Hematopoietic multipotent progenitor cell treated with erythropoietin and hydrocortisone succinate and interleukin-3 and kit ligand, for 8 days (in vitro differentiated cells): Measurements from ENCODE around the gene HDHD2.
A peak's percentile ranks its signal among the peaks of the same experiment; 100 is the strongest.
"Not testable (repeated sequence)": the region's sequence is repeated elsewhere in the genome, so short reads cannot be mapped to it uniquely, and the experiment has no call there.

ENCODE experiments used
- DNase-seq: peaks from one replicate; pipeline ENCODE4 v3.0.0-alpha.2; 2015

Gene HDHD2, protein sequence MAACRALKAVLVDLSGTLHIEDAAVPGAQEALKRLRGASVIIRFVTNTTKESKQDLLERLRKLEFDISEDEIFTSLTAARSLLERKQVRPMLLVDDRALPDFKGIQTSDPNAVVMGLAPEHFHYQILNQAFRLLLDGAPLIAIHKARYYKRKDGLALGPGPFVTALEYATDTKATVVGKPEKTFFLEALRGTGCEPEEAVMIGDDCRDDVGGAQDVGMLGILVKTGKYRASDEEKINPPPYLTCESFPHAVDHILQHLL

DNA sequence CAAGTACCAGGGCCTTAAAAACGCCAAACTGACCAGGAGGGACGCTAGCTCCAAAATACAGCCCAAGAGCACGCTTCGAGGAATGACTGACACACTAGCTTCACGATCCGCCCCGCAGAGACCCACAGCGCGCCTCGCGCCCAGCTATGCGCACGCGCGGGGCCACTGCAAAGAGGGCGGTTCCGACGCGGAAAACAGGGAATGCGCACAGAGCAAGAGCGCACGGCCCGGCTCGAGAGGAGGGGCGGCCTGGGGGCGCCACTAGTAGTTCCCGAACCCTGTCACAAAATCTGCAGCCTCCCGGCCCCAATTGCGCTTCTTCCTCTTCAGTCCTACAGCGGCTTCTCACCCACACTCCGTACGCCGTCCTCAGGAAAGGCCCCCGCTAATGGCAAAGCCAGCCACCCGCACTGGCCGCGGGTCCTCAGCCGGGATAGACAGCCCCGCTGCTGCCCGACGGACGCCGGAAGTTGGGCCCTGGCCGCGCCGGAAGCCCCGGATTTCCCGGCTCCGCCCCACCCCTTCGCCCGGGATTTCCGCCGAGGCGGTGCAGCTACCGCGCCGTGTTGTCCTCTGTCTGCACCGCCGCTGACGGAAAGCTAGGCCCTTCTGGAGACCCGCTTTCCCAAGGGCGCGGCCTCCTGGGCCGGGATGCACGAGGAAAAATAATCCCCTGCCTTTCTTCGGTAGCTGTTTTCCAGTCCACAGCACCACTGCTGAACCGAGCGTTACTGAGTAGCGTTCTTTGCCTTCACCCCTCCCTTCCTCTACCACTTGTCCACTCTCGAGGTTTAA, at the start of gene HDHD2:
Gene HDHD2 (minus strand): TSS at position 472 of the 795 bp plus-strand sequence. CDS start 14,061 bp downstream, outside the sequence.
- DNase-seq, result peak; percentile 78

DNA sequence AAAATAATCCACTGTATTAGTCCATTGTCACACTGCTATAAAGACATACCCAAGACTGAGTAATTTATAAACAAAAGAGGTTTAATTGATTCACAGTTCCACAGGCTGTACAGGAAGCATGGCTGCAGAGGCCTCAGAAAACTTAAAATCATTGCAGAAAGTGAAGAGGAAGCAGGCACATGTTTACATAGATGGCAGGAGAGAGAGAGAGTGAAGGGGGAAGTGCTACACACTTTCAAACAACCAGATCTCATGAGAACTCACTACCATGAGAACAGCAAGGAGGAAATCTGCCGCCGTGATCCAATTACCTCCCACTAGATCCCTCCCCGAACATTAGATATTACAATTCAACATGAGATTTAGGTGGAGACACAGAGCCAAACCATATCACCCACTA, 45.7 kb upstream of the HDHD2 start:
- DNase-seq, result not testable (repeated sequence)

DNA sequence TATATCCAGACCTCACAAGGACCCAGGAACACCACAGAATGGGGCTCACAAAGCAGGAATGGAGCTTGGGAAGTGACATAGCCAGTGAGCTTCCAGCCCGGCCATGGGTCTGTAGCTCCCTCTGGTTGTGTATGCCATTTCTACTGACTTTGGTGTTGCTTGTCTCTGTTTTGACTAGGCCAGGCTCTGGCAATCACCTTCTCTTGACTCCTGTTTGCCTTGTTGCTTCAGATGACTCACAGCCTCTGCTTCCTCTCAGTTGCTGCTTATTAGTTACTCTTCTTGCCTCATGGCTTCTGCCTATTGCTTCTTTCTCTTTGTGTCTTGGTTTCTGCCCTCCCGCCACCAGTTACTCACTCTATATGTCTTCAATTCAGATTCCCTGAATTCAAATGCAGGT, 41.7 kb upstream of the HDHD2 start:
- no peak for DNase-seq

DNA sequence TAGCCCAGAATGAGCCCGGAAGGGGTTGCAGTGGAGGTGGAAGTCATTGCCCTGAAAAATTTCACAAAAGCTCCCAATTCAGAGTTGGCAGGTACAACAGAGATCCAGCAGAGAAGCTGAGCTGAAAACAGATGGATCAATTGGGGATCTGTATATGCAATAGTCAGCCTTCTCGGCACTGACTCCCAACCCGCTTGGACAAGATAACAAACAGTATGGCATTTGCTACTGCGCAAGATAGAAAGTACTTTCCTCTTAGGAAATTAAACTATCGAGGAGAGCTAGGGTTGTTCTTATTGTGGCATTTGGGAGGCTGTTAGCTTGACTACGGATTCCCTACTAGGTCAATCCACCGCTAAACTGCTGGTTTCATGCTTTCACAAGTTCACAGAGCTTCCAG, 37.4 kb upstream of the HDHD2 start:
- DNase-seq, result no peak

DNA sequence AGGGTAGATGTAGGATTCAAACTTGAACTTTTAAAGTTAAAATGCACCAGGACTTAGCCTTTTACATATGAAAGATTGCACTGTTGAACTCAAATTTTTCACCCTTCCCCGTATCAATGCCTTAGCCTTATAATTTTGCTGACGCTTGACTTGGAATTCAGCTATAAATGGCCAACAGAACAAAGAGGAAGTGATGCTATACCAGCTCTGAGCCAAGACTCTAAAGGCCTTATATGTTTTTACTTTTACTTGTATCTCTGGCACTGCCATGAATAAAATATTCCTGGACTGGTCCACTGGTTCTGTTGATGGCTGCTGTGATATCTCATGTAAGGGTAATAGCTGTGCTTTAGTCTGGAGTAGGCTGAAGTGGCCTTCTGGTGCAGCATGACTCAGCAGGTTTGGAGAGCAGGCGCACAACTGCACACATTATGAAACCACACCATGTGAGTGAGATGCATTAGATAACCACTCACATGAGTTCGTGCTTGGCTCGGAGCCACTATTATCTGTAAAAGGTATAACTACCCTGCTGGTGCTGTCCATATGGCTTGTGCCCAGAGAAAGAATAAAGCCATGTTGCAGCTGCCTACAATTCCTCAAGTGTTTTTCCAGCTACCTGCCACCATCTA, 34.2 kb upstream of the HDHD2 start:
- peak; percentile 96 for DNase-seq

DNA sequence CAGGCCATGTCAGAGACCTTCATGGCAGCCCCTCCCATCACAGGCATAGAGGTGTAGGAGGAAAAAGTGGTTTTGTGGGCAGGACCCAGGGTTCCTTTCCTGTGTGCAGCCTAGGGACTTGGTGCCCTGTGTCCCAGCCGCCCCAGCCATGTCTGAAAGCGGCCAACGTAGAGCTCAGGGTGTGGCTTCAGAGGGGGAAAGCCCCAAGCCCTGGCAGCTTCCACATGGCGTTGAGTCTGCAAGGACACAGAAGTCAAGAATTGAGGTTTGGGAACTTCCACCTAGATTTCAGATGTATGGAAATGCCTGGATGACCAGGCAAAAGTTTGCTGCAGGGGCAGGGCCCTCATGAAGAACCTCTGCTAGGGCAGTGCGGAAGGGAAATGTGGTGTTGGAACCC, 31.9 kb upstream of the HDHD2 start:
- DNase-seq, result not testable (repeated sequence)

DNA sequence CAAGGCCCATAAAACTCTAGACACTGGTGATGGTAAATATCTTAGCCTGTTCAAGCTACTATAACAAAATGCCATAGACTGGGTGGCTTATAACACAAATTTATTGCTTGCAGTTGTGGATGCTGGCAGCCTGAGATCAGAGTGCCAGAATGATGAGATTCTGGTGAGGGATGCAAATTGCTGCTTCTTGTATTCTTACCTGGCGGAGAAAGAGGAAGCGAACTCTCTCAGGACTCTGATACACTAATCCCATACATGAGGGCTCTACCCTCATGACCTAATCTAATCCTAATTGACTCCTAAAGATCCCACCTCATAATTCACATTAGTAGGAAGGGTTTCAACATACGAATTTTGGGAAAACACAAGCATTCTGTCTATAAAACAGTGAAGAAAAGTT, 30.5 kb upstream of the HDHD2 start:
- no peak for DNase-seq

DNA sequence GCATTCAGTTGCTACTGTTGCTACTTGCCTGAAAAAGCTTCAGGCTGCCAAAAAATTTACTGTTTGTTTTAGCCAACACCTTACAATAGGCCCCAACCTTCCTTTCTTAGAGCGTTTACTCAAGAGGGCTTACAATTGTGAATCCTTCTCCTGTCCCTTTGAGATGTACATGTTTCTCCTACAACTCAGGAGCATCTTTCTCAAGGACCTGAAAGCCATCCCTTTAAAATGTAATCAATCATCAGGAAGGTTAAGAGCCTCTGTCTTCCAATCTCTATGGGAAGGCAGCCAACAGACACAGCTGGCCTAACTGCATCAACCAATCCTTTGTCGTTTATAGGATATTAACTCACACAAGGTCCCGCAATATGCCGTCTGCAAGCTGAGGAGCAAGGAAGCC, 29.2 kb upstream of the HDHD2 start:
- no peak for DNase-seq

DNA sequence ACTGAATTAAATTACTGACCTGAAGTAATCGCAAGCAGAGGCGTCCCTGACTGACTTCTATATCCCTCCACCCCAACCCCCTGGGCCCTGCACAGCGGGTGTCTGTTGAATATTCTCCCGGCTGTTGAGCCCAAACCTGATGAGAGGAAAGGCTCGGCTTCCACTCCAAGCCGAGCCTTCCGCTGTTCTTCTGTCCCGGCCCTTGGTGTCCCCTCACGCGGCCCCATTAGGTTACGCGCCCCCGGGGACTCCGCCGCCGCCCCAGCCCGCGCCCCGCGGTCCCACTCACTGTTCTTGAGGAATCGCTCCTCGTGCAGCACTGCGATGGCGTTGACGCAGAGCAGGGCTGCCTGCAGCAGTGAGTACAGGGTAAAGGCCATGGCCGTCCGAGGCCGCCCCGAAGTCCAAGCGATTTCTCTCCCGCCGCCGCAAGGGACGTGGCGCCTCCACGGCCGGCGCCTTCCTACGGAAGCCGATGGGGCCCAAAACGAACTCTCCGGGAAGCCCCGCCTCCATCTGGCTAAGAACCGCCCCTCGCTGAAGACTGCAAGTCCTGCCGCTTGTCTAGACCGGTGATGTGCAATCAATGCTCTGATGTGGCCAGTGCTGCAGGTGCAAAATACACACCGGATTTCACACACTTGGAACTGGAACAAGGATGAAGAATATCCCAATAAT, 25.7 kb upstream of the HDHD2 start, which contains the start of gene IER3IP1:
Gene IER3IP1 (minus strand): TSS at position 467 of the 678 bp plus-strand sequence. CDS start 87 bp downstream, at position 380.
- DNase-seq, result peak; percentile 87

DNA sequence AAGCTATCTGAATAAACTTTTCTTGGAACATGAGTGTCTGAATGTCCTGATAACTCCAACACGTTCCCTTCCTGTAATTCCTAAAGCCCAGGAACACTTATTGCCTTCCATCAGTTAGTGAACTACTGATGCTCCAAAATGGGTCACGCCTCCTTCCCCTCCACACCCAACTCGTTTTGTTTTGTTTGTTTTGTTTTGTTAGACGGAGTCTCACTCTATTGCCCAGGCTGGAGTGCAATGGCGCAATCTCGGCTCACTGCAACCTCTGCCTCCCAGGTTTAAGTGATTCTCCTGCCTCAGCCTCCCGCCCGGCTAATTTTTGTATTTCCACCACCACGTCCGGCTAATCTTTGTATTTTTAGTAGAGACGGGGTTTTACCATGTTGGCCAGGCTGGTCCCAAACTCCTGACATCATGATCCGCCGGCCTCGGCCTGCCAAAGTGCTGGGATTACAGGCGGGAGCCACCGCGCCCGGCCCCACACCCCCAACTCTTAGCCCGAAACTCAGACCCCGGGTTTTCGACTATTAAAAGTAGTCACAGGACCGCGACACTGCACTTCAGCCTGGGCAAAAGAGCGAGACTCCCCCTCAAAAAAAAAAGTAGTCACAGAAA, 25.1 kb upstream of the HDHD2 start:
- DNase-seq, result no peak

DNA sequence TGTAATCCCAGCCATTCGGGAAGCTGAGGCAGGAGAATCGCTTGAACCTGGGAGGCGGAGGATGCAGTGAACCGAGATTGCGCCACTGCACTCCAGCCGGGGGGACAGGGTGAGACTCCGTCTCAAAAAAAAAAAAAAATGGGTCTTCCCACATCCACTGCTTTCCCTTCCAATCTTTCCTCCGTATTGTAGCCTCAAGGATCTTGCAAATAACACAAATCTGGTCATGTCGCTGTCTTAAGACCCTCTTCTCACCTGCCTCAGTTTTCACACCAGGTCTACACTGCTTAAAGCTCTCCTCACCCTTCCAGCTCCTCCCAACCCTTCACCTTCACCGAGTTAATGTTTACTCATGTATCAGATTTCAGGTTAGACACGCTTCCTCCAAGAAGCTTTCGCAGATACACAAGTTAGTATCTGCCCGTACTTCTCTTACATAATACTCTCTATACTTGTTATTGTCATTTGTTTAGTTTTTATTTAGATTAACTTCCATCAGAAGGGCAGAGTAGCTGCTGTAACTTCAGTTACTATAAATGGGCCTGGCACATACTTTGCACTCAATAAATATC, 24.3 kb upstream of the HDHD2 start:
- DNase-seq, result no peak

DNA sequence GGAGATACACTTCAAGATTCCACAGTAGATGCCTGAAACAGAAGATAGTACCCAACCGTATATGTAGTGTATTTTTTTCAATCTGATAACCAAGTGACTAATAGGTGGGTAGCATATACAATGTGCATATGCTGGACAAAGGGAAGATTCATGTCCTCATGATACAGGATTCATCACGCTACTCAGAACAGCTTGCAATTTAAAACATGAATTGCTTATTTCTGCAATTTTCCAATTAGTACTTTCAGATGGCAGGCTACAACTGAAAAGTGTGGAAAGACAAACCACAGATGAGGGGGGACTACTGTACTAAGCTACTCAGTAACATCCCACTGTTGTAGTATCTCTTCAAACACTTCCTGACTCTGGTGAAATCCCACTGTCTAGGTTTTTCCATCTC, 22.2 kb upstream of the HDHD2 start:
- DNase-seq, result no peak

DNA sequence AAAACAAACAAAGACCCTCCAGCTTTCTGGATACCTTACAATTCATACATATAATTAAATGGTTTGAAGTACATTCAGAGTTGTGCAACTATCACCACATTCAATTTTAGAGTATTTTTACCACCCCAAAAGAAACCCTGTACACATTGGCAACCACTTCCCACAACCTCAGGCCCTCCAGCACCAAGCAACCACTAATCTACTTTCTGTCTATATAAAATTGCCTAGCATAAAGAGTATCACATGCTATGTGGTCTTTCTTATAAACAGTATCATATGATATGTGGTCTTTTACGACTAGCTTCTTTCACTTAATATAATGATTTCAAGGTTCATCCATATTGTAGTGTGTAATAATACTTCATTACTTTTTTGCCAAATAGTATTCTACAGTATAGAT, 18.6 kb upstream of the HDHD2 start:
- DNase-seq, result no peak

DNA sequence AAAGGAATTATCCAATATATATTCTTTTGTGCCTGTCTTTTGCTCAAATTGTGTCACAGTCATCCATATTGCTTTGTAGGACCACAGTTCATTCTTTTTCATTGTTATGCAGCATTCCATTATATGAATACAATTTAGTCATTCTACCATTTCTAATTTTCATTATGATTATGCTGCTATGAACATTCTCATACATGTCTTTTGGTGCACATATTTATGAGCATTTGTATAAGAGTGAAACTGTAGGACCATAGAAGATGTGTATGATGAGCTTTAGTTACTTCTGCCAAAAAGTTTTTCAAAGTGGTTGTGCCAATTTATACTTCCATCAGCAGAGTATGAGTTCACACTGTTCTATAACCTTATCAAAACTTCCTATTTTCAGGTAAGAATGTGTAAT, 18.2 kb upstream of the HDHD2 start:
- no peak for DNase-seq

DNA sequence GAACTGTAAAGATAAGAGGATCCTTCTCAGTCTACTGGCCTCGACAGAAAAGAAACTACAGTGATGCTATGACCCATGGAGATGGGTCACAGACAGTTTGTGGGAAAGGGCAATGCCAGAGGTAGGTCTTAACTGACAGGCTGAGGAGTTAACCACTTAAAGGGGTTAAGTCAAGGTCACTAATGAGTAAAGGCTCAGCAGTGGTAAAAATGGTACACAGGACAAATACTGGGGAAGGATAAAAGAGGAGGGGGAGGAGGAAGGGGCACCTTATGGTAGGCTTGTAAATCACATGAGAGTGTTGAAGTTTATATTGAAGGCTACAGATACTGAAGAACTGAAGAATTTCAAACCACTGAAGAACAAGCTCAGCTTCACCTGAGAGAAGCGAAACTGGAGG, 16.0 kb upstream of the HDHD2 start:
- DNase-seq, result no peak

DNA sequence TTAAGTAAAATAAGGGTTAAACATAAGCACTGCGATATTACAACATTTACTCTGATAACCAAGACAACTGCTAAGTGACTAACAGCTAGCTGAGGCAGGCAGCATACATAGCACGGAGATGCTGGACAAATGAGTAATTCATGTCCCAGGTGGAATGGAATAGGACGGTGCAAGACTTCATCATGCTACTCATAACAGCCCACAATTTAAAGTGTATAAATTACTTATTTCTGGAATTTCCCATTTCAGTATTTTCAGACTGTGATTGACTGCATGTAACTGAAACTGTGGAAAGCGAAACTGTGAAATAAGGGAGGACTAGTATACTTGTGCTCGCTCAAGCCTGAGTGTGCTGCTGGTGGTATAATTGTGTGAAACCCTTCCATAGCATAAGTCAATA, 12.9 kb upstream of the HDHD2 start:
- no peak for DNase-seq

DNA sequence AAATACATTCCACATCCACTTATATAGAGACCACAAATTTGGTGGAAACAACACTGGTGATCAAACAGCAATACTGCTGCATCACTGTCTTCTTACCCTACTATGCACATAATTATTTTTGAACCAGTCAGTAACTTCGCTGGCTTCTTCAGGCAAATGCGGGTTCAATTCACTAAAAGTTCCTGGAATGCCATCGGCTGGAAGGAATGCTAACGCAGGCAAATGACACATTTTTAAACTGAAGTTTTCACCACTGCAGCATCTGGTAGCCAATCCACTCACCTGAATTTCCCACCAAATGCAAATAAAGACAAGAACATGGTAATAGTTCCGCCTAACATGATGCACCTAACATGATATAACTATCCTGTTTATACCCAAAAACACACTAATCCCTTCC, 10.0 kb upstream of the HDHD2 start:
- DNase-seq, result no peak

DNA sequence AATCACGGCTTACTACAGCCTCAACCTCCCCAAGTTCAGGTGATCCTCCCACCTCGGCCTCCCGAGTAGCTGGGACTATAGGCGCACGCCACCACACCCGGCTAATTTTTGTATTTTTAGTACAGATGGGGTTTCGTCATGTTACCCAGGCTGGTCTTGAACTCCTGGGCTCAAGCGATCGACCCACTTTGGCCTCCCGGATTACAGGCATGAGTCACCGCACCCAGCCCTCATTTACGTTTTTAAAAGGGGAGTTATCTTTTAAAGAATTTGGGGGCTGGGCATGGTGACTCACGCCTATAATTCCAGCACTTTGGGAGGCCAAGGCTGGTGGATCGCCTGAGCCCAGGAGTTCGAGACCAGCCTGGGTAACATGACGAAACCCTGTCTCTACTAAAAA, 8.1 kb upstream of the HDHD2 start:
- not testable (repeated sequence) for DNase-seq

DNA sequence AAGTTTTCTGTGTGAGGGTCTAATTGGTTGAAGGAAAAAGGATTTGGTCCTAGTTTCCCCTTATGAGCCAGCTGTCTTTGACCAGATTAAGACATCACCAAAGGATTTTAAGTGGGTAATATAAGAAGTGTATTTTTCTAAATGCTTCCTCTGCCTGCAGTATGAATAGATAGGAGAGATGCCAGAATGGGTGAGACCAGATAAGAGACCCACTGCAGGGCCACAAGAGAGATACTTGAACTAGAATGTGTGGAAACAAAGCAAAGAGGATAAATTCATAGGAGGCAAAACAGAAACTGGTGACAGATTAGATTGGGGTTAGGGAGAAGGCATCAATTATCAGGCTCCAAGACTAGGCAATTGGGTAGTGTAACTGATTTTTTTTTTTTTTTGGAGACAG, 1.1 kb upstream of the HDHD2 start:
- peak; percentile 93 for DNase-seq

DNA sequence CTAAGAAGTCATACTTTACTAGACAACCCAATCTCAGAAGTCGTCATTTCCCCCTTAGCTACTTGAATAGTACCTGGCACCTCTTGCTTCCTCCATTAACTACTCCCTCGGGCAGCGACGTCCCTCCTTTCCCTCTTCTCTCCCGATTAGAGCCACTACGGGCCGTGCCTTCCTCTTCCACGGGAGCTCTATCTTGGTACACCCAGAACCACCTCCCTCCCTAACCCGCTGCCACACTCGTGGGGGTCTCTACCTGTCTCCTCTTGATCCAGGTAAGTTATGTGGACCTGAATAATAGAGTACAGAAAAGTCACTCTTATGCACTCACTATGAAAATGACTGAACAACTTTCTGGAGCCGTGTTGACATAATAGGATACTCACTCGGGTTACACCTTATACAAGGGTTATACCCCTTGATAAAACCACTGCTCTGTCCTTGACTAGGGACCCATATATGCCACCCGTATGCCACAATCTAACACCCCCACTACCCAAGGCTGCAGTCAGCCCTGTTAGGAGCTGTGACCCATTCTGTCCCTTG, 595 bp upstream of the HDHD2 start:
- no peak for DNase-seq

DNA sequence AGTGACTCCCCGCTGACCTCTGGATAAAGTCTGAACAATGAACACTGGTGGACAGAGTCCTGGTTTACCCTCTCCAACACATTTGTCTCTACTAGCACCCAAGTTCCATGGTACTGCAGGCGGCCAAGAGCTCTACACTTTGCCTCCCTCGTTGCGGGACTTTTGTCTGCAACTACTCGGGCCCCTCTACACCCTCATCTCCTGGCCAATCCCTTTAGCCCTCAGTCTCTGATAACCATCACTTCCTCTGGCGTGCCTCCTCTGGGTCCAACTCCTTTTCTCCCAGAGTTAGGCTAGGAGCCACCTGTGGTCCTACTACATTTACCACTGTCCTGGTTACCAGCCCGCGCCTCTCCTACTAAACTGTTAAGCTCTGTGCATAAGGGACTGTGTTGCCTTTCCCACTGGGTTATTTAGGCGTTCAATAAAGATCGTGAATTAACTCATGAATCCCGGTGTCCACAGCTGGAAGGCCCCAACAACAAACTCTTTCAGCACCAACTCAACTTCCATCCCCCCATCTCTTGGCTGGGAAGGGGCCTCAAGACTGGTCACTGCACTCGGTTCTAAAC, 757 bp downstream of the HDHD2 start:
- DNase-seq, result peak; percentile 48

DNA sequence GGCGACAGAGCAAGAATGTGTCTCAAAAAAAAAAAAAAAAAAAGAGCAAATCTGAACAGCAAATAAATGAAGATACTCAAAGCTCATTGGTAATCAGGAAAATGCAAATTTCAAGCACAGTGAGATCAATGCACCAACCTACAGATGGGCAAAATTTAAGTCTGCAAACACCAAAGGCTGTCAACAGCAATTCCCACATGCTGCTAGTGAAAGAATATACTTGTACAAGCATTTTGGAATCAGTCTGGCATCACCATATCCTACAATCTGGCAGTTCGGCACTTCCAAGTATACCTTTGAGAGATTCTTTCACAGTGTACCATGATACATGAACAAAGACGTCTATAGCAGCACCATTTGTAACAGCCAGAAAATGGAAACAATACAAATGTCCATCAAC, 4.1 kb downstream of the HDHD2 start:
- DNase-seq, result no peak
